Activated T-cell treated with anti-CD3 and anti-CD28 coated beads, Interleukin-2, amount 50 U/mL, for 24 hours (primary cell): ENCODE measurements around the gene SLC36A2.
"Not testable (repeated sequence)": the region's sequence is repeated elsewhere in the genome, so short reads cannot be mapped to it uniquely, and the experiment has no call there.

Experiments
- DNase-seq: peaks from one replicate; pipeline ENCODE4 v3.0.0-alpha.2; 2020
- H3K27ac Mint-ChIP-seq: 2 replicates; pipeline ENCODE4 v1.8.0; 2020; ENCODE audit warnings: mild to moderate bottlenecking, mixed read lengths
- H3K27me3 Mint-ChIP-seq: 2 replicates; pipeline ENCODE4 v1.8.0; 2020; ENCODE audit warnings: mixed read lengths
- H3K36me3 Mint-ChIP-seq: 2 replicates; pipeline ENCODE4 v1.8.0; 2020; ENCODE audit warnings: low read depth, mixed read lengths
- H3K4me1 Mint-ChIP-seq: 2 replicates; pipeline ENCODE4 v1.8.0; 2020; ENCODE audit warnings: low read depth, mixed read lengths
- H3K4me3 Mint-ChIP-seq: 2 replicates; pipeline ENCODE4 v1.8.0; 2020; ENCODE audit warnings: mild to moderate bottlenecking, moderate library complexity, mixed read lengths
- H3K9me3 Mint-ChIP-seq: 2 replicates; pipeline ENCODE4 v1.8.0; 2020; ENCODE audit warnings: mixed read lengths

SLC36A2 gene

DNA sequence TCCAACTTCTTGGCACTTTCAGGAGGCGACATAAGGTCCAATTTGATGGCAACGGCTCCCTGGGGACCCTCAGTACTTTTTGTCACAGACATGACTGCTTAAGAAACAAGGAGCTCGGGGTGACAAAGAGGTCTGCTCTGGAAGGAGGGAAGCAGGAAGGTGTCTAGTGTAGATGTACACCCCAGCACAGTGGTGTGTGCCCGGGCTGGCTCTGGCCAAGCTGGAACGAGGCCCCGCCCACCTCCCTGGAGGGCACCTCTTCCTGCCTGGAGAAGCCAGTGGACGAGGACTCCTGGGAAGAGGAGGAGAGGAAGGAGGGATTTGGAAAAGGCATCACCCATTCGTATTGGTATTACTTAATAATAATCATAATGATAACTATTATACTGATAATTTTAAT is at the start of gene SLC36A2:
SLC36A2 (minus strand) TSS at position 191 of the 400 bp plus-strand sequence; CDS start at position 92, 99 bp downstream.
- no peaks in the 10 kb centered on the region for H3K36me3 Mint-ChIP-seq
- H3K9me3 Mint-ChIP-seq: no peaks in the 10 kb centered on the region
- no peaks in the 10 kb centered on the region for H3K4me1 Mint-ChIP-seq
- no peak within 1 kb of the TSS for H3K4me3 Mint-ChIP-seq
- H3K27me3 Mint-ChIP-seq: peaks cover 28% of the 10 kb centered on the region
- no peak for DNase-seq
- no peak within 1 kb of the TSS for H3K27ac Mint-ChIP-seq

DNA sequence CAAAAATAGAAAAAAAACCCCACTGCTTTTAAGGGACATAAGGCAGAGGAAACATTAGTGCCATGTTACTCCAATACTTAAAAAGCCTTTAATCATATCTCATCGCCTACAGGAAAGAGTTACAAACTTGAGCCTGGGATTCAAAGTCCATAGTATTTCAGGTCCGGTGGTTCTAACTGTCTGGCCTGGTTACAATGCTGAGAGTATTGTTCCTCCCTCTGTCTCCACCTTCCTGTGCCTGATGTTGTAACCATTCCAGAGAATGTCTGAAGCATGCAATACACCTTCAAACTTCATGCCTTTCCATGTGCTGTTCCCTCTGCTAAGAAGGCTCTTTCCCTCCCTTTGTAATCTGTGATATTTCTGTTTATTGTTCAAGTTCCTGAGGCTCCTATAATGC is 41.6 kb upstream of the SLC36A2 start:
- no peaks in the 10 kb centered on the region for H3K36me3 Mint-ChIP-seq
- H3K27me3 Mint-ChIP-seq: peaks cover 37% of the 10 kb centered on the region
- no peak overlapping the region for H3K27ac Mint-ChIP-seq
- no peaks in the 10 kb centered on the region for H3K4me1 Mint-ChIP-seq
- no peak overlapping the region for H3K4me3 Mint-ChIP-seq
- H3K9me3 Mint-ChIP-seq: peaks cover 2% of the 10 kb centered on the region
- DNase-seq: no peak

DNA sequence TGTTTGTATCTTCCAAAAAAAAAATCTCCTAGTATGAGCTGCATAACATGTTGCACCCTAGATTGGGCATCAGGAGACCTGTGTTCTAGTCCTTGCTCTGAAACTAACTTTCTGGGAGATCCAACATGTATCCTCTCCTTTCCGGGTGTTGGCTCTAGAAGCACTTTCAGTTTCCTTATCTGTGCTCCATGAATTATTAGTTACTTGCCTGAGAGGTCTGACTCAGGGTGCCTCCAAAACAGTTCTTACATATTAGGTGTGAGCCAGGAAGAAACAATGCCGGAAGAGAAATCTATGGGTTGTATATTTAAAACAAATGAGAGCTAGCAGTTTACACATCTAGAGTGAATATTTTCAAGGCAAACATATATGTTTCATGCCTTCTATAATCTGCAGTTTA is 36.7 kb upstream of the SLC36A2 start:
- Mint-ChIP-seq H3K27ac (no peak overlapping the region), H3K27me3 (peaks cover 28% of the 10 kb centered on the region), H3K9me3 (no peaks in the 10 kb centered on the region), H3K4me1 (no peaks in the 10 kb centered on the region), H3K36me3 (no peaks in the 10 kb centered on the region), H3K4me3 (no peak overlapping the region)
- DNase-seq: no peak

DNA sequence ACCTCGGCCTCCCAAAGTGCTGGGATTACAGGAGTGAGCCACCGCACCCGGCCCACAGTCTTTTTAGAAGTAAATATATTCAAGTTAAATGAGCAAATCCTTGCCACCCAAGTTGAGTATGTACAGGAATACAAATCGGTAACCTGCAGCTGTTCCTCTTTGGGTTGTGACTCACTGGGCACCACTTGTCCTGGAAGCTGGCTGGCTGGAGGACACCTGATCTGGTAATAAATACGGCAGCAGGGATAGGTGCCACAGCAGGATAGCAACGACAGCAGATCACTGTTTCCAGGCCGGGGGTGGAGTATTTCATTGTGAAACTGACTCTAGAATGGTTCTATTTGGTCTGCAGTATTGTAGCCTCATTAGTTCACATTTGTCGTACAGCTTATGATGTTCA is 35.7 kb upstream of the SLC36A2 start:
- Mint-ChIP-seq H3K4me1 (no peaks in the 10 kb centered on the region), H3K27ac (no peak overlapping the region), H3K36me3 (no peaks in the 10 kb centered on the region), H3K4me3 (no peak overlapping the region), H3K27me3 (peaks cover 25% of the 10 kb centered on the region), H3K9me3 (no peaks in the 10 kb centered on the region)
- DNase-seq: no peak

DNA sequence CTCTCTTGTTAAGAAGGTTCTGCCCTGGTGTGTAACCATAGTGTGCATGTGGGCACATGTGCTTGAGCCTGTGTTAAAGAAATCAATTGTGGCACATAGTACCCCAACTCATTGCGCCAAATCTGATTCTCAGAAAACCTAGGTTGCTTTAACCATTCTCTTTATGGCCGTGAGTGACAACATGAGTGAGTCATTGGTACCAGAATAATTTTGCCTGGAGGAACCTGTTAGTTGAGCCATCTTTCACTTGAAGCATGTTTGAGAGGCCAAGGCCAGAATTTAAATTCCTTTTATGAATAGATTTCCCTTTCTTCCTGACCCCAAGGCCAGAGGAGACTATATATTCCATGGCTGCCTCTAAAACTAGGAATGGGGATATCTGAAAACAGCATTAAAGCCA is 35.2 kb upstream of the SLC36A2 start:
- no peak overlapping the region for H3K27ac Mint-ChIP-seq
- no peak for DNase-seq

DNA sequence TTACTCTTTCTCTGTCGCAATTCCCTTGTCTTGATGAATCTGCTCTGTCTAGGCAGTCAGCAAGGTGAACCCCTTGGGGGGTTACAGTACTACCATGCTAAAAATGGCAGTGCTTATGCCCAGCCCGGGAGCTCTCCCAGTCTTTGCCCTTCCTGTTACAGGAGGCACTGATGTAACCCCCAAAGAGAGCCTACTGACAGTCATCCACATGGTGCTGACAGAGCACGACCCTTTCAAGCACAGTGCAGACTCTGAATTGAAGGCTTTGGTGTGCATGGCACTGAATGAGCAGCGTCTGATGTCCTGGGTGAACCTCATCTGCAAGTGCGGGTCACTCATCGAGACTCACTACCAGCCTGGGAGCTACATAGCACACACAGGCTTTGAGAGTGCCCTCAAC is 34.5 kb upstream of the SLC36A2 start:
- no peaks in the 10 kb centered on the region for H3K9me3 Mint-ChIP-seq
- H3K4me1 Mint-ChIP-seq: no peaks in the 10 kb centered on the region

More for the DNA sequence above, 35.2 kb upstream of the SLC36A2 start:
- Mint-ChIP-seq H3K9me3 (no peaks in the 10 kb centered on the region), H3K4me3 (no peak overlapping the region), H3K4me1 (no peaks in the 10 kb centered on the region), H3K27me3 (peaks cover 21% of the 10 kb centered on the region), H3K36me3 (no peaks in the 10 kb centered on the region)

DNA sequence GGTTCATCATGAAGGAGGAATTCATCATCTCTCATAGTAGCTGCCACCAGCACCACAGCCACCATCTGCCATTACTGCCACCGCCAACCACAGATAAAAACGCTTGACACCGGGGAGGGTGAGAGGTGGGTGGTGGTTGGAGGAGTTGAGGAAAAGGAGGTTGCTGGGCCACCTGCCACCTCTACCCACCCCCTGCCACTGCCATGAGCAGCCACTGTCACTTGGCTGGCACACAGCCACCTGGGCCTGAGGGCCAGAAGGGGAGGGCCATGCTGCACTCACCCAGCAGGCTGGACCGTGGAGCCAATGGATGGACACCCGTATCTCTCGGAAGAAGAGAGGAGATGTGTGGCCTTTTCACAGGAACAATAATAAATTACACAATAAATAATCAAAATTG is 31.3 kb upstream of the SLC36A2 start:
- Mint-ChIP-seq H3K4me3 (no peak overlapping the region), H3K27me3 (peaks cover 8% of the 10 kb centered on the region), H3K4me1 (no peaks in the 10 kb centered on the region), H3K27ac (no peak overlapping the region), H3K36me3 (no peaks in the 10 kb centered on the region), H3K9me3 (no peaks in the 10 kb centered on the region)
- no peak for DNase-seq

More for the DNA sequence above, 34.5 kb upstream of the SLC36A2 start:
- H3K27ac Mint-ChIP-seq: no peak overlapping the region
- no peaks in the 10 kb centered on the region for H3K36me3 Mint-ChIP-seq
- no peak for DNase-seq
- peaks cover 17% of the 10 kb centered on the region for H3K27me3 Mint-ChIP-seq
- no peak overlapping the region for H3K4me3 Mint-ChIP-seq

DNA sequence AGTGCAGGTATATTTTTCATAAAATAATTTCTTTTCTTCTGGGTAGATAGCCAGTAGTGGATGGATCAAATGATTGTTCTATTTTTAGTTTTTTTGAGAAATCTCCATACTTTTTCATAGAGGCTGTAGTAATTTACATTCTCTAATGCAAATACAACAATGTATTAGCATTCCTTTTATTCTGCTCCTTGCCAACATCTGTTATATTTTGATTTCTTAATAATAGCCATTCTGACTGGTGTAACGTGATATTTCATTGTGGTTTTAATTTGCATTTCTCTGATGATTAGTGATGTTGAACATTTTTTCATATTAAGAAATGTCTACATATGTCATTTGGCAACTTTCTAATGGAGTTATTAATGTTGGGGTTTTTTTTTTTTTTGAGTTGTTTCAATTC is 27.2 kb upstream of the SLC36A2 start:
- H3K4me3 Mint-ChIP-seq: no peak overlapping the region
- no peak overlapping the region for H3K27ac Mint-ChIP-seq
- DNase-seq: no peak
- no peaks in the 10 kb centered on the region for H3K4me1 Mint-ChIP-seq
- peaks cover 2% of the 10 kb centered on the region for H3K27me3 Mint-ChIP-seq
- H3K36me3 Mint-ChIP-seq: no peaks in the 10 kb centered on the region
- H3K9me3 Mint-ChIP-seq: no peaks in the 10 kb centered on the region

DNA sequence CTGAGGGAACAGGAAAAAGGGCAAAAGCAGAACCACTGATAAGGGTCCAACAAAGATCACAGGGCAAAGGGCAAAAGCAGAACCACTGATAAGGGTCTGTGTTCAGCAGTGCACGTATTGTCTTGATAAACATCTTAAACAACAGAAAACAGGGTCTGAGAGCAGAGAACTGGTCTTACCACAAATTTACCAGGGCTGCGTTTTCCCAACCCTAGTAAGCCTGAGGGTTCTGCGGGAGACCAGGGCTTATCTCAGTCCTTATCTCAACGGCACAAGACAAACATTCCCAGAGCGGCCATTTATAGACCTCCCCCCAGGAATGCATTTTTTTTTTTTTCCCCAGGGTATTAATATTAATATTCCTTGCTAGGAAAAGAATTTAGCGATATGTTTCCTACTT is 19.7 kb upstream of the SLC36A2 start:
- H3K4me1 Mint-ChIP-seq: not testable (repeated sequence)

DNA sequence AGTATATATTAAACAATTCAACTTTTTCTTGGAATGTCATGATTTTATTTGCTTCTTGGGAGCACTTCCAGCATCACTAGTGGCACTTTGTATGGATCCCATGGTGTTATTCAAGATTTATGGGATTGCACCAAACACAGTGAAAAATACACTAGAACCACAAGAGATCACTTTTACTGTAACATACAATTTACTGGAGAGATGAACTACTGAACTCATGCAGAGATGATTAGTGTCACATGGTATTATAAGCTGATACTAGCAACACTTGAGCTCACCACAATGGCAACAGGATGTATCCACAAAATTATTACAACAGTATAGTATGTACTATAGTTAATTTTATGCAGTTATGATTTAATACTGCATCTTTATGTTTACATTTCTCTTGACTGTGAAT is 16.3 kb upstream of the SLC36A2 start:
- no peak for DNase-seq
- no peaks in the 10 kb centered on the region for H3K4me1 Mint-ChIP-seq
- H3K27ac Mint-ChIP-seq: no peak overlapping the region
- H3K27me3 Mint-ChIP-seq: peaks cover 19% of the 10 kb centered on the region
- H3K4me3 Mint-ChIP-seq: no peak overlapping the region
- peaks cover 44% of the 10 kb centered on the region for H3K9me3 Mint-ChIP-seq
- no peaks in the 10 kb centered on the region for H3K36me3 Mint-ChIP-seq

More for the DNA sequence above, 19.7 kb upstream of the SLC36A2 start:
- not testable (repeated sequence) for DNase-seq, H3K36me3 Mint-ChIP-seq, H3K4me3 Mint-ChIP-seq, H3K27ac Mint-ChIP-seq
- Mint-ChIP-seq H3K9me3 (peaks cover 45% of the 10 kb centered on the region), H3K27me3 (peaks cover 16% of the 10 kb centered on the region)

DNA sequence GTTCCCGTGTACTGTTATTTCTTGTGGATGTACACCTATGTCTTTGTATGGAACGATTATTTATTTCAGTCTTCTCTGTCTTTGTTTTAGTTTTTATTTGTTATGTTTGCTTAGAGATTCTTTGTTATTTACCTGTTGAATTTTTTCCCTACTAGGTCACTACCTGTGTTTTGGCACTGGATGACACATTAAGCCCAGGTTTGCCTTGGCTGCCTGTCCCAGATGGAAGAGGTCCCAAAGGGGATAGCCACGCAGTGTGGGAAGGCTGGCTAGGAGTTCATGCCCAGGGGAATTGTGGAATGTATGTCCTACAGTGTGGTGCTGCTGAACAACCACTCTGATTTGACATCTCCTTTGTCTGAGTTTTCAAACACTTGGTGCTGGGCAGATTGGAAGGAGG is 15.6 kb upstream of the SLC36A2 start:
- Mint-ChIP-seq H3K4me3 (no peak overlapping the region), H3K27ac (no peak overlapping the region), H3K4me1 (no peaks in the 10 kb centered on the region), H3K36me3 (no peaks in the 10 kb centered on the region), H3K9me3 (peaks cover 37% of the 10 kb centered on the region), H3K27me3 (peaks cover 19% of the 10 kb centered on the region)
- no peak for DNase-seq

DNA sequence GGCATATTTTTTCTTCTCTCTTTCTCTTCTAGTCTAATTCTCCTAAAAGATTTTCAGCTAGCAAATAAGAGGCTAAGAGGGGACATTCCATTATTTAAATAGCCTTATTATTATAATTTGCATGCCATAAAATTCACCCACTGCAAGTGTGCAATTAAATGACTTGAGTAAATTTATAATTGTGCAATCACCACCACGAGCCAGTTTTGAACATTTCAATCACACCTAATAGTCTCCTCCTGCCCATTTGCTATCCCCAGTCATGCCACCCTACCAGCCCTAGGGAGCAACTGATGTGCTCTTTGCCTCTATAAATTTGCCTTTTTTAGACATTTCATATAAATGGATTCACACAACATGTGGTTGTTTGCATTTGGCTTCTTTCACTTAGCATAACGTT is 12.0 kb upstream of the SLC36A2 start:
- Mint-ChIP-seq H3K4me1 (no peaks in the 10 kb centered on the region), H3K27me3 (peaks cover 21% of the 10 kb centered on the region), H3K4me3 (no peak overlapping the region), H3K36me3 (no peaks in the 10 kb centered on the region), H3K9me3 (peaks cover 18% of the 10 kb centered on the region), H3K27ac (no peak overlapping the region)
- DNase-seq: no peak

DNA sequence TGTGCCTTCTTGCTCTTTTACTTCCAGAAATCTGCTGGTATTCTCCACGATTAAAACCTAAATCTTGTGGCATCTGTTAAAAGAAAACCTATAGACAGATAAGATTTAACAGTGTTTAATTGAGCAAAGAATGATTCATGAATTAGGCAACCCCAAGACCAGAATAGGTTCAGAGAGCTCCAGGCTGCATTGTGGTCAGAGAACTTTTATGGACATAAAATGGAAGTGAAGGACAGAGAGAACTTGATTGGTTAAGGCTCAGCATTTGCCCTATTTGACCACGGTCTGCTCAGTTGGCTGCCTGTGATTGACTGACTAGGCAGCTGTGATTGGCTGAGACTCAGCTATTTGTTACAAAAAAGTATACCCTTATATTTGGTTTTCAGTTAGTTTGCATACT is 10.4 kb upstream of the SLC36A2 start:
- DNase-seq: no peak
- Mint-ChIP-seq H3K36me3 (no peaks in the 10 kb centered on the region), H3K9me3 (peaks cover 9% of the 10 kb centered on the region), H3K27ac (no peak overlapping the region), H3K4me1 (no peaks in the 10 kb centered on the region), H3K27me3 (peaks cover 16% of the 10 kb centered on the region), H3K4me3 (no peak overlapping the region)

DNA sequence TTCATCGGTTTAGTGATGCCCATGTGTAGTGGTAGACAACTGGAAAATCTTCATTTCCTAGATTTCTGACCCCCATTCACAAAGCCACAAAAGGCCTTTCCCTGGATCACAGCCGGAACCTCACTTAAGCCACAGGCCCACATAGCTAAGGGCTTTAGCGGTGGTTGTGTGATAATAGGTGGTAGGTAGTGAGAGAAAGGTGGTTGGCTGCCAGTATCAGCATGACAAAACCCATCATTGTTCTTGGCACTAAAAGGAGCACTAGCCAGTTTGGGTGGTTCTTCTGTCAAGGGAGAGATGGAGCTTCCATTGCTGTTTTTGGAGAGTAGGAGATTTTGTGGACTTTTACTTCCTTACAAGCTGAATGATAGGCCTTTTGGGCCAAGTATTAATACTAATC is 9.7 kb upstream of the SLC36A2 start:
- H3K9me3 Mint-ChIP-seq: peaks cover 6% of the 10 kb centered on the region
- no peaks in the 10 kb centered on the region for H3K36me3 Mint-ChIP-seq
- no peak for DNase-seq
- no peak overlapping the region for H3K27ac Mint-ChIP-seq
- H3K4me1 Mint-ChIP-seq: no peaks in the 10 kb centered on the region
- no peak overlapping the region for H3K4me3 Mint-ChIP-seq
- peaks cover 16% of the 10 kb centered on the region for H3K27me3 Mint-ChIP-seq

DNA sequence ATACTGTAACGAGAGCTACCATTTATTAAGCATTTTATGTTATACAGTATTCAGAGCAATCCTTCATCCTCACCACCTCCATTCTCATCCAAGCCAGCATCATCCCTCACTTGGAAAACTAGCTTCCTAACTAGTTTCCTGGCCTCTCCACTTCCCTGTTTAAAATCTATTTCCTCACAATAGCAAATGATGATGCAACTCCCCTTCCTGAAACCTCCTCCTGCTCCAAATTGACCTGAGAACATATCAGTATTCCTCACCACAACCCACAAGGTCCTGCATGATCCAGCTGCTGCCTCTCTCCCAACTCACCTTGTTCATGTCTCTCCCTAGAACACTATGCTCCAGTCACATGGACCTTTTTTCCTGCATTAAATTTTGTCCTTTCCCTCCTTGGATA is 4.3 kb upstream of the SLC36A2 start:
- Mint-ChIP-seq H3K27me3 (peaks cover 20% of the 10 kb centered on the region), H3K4me3 (no peak overlapping the region), H3K27ac (no peak overlapping the region), H3K36me3 (no peaks in the 10 kb centered on the region), H3K4me1 (no peaks in the 10 kb centered on the region), H3K9me3 (no peaks in the 10 kb centered on the region)
- no peak for DNase-seq

DNA sequence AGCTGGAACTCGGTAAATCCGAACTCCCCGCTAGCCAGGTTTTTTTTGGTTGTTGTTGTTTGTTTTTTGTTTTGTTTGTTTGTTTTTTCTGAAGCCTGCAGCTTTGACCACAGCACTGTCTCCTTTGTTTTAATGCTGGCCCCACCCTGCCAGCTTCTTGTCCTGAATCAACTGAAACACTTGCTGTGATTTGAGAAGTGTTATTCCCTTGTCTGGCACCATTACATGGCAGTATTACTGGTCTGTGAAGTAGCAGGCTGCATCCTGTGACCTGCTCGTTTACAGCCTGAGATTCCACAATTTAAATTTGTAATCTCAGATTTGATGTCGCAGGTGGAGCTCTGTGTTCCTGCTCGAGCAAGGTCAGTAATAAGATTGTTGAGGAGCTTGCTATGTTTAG is 1.4 kb upstream of the SLC36A2 start:
- no peak for DNase-seq
- no peaks in the 10 kb centered on the region for H3K4me1 Mint-ChIP-seq
- H3K27me3 Mint-ChIP-seq: peaks cover 27% of the 10 kb centered on the region
- H3K36me3 Mint-ChIP-seq: no peaks in the 10 kb centered on the region
- H3K4me3 Mint-ChIP-seq: no peak overlapping the region
- no peak overlapping the region for H3K27ac Mint-ChIP-seq
- H3K9me3 Mint-ChIP-seq: no peaks in the 10 kb centered on the region
